Right atrium auricular region (tissue), 2 donors: ENCODE measurements around the gene POLR2M. TPM values are rescaled to one million over a fixed set of nuclear protein-coding genes. Genes with fewer than 3 reads are reported as not detected.

Source experiments
- DNase-seq: peaks from one replicate; pipeline ENCODE4 v3.0.0-alpha.2; 2019; ENCODE audit warnings: low spot score
- H3K27ac ChIP-seq, 2 donors: fragments of 200-600 bp; sonication (generic); 1 replicate in 1 of 2; 2 replicates in 1 of 2; pipeline ENCODE4 v1.5.1; 2016 to 2019
- H3K27me3 ChIP-seq, 2 donors: fragments of 200-600 bp; sonication (generic); one replicate each; pipeline versions ENCODE4 v1.5.1 to v1.6.0; 2017 to 2019
- H3K36me3 ChIP-seq: fragments of 200-600 bp; sonication (generic); one replicate; pipeline ENCODE4 v1.5.1; 2016
- H3K4me1 ChIP-seq, 2 donors: fragments of 200-600 bp; sonication (generic); one replicate each; pipeline versions ENCODE4 v1.5.1 to v1.6.0; 2017 to 2019
- H3K4me3 ChIP-seq, 2 donors: fragments of 200-600 bp; sonication (generic); 1 replicate in 1 of 2; 2 replicates in 1 of 2; pipeline ENCODE4 v1.5.1; 2017 to 2019; ENCODE audit warnings: mild to moderate bottlenecking in 1 of 2, moderate library complexity in 1 of 2
- H3K9me3 ChIP-seq, 2 donors: fragments of 200-600 bp; sonication (generic); one replicate each; pipeline ENCODE4 v1.5.1; 2019
- total RNA-seq, 2 donors: library from RNA; depleted of rRNA; stranded (reverse); fragments of >200 nt; gene quantifications; one replicate each; pipeline ENCODE4 v1.1.0, GENCODE V29; 2016
- TF ChIP-seq, protein P1 (sequence below), 2 donors: fragments of 200-600 bp; sonication (generic); IDR thresholded peaks; one replicate each; pipeline ENCODE4 v1.5.1; 2019; ENCODE audit warnings: antibody characterized with exemption in 2 of 2

Gene POLR2M
- total RNA-seq, 2 donors from 2014 or later, result 68.0 to 97.5 TPM

DNA sequence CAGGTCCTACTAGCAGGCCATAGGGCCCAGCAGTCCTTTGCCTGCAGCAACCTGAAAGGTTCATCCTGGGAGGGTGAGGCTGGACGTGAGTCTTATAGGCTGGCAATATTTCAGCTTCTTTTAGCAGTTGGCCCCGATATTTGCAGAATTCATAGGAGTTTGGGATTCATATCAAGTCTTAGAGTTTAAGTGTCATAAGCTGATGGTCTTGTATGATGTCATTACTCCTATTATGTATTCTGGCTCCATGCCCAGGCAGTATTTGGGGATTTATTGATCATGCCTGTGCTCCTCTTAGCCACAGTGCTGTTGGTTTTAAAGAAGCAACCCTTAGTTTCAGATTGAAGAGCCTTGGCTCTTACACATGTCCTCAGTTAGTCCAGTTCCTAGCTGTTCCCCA, 41.3 kb upstream of the POLR2M start:
- Histone ChIP-seq H3K9me3 (no peaks in the 10 kb centered on the region), H3K36me3 (peaks cover 56% of the 10 kb centered on the region), H3K27ac (no peak overlapping the region), H3K4me1 (peaks cover 0 to 18% of the 10 kb centered on the region in 2 donors), H3K27me3 (no peaks in the 10 kb centered on the region), H3K4me3 (no peak overlapping the region)
- TF ChIP-seq, protein P1, sequence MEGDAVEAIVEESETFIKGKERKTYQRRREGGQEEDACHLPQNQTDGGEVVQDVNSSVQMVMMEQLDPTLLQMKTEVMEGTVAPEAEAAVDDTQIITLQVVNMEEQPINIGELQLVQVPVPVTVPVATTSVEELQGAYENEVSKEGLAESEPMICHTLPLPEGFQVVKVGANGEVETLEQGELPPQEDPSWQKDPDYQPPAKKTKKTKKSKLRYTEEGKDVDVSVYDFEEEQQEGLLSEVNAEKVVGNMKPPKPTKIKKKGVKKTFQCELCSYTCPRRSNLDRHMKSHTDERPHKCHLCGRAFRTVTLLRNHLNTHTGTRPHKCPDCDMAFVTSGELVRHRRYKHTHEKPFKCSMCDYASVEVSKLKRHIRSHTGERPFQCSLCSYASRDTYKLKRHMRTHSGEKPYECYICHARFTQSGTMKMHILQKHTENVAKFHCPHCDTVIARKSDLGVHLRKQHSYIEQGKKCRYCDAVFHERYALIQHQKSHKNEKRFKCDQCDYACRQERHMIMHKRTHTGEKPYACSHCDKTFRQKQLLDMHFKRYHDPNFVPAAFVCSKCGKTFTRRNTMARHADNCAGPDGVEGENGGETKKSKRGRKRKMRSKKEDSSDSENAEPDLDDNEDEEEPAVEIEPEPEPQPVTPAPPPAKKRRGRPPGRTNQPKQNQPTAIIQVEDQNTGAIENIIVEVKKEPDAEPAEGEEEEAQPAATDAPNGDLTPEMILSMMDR (IDR thresholded peaks at IDR 0.05), result no peak
- no peak for DNase-seq

DNA sequence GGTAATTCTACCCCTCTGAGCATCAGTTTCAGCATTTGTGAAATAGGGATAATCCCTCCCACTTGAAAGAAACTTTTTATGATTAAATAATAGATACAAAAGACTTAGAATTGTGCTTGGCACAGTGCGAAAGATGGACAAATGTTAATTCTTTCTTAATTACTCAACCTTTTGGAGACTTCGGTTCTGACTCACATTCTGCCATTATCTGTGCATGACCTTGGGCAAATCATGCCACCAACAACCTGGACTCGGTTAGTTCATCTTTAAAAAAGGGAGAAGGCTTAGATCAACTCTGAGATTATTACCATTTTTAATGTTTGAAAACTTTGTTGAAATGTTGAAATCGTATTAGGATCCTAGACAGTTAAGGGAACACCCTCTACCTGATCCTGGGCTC, 40.6 kb upstream of the POLR2M start:
- H3K4me3 ChIP-seq, result no peak overlapping the region
- H3K27ac ChIP-seq, result peak overlapping the region in 1 of 2 donors; percentile 9
- H3K9me3 ChIP-seq, result no peaks in the 10 kb centered on the region
- H3K4me1 ChIP-seq, result peaks cover 0 to 18% of the 10 kb centered on the region in 2 donors
- peaks cover 48% of the 10 kb centered on the region for H3K36me3 ChIP-seq
- no peaks in the 10 kb centered on the region for H3K27me3 ChIP-seq
- DNase-seq, result no peak
- TF ChIP-seq, protein P1 (IDR thresholded peaks at IDR 0.05), result no peak

DNA sequence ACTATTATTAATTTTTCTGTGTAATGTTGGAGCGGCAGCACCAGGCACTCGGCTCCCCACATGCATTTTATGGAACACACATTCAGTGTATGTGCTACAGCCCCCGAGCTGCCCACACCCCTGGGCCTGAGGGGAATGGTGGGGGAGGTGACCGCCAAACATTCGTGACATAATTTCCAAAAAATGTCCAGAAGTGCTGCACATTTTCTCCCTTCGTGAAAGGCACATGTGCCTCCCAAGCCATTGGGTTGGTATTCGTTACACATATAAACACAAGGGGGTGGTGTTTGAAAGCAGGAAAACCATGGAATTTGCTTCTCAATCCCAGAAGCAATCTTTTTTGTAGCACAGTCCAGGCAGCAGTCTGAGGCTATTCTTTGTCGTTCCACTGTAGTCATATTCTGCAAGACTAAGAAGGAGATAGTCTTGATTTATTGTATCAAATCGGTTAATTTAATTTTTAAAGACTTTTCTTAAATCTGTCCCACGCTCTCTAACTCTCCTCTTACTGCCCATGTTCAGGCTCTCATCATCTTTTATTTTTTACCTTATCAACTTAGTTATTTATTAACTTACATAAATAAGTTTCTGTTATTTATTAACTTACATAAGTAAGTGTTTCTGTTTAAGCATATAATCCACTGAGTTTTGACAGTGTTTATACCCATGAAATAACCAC, 39.2 kb upstream of the POLR2M start:
- DNase-seq, result no peak

GRCh38 chr15:57668016-57668415, 38.5 kb upstream of the POLR2M start:
- Histone ChIP-seq H3K27me3 (no peaks in the 10 kb centered on the region), H3K36me3 (peaks cover 28% of the 10 kb centered on the region), H3K27ac (peak overlapping the region in 1 of 2 donors; percentile 30), H3K4me1 (peaks cover 0 to 10% of the 10 kb centered on the region in 2 donors), H3K9me3 (no peaks in the 10 kb centered on the region), H3K4me3 (no peak overlapping the region)
- DNase-seq, result no peak
- TF ChIP-seq, protein P1 (IDR thresholded peaks at IDR 0.05), result no peak

More for the DNA sequence above, 39.2 kb upstream of the POLR2M start:
- H3K9me3 ChIP-seq, result no peaks in the 10 kb centered on the region
- no peaks in the 10 kb centered on the region for H3K27me3 ChIP-seq
- H3K36me3 ChIP-seq, result peaks cover 35% of the 10 kb centered on the region
- peak overlapping the region; percentile 30 to 32 for H3K27ac ChIP-seq
- H3K4me1 ChIP-seq, result peaks cover 0 to 12% of the 10 kb centered on the region in 2 donors
- H3K4me3 ChIP-seq, result no peak overlapping the region
- TF ChIP-seq, protein P1 (IDR thresholded peaks at IDR 0.05), result peak; percentile 10 to 62

DNA sequence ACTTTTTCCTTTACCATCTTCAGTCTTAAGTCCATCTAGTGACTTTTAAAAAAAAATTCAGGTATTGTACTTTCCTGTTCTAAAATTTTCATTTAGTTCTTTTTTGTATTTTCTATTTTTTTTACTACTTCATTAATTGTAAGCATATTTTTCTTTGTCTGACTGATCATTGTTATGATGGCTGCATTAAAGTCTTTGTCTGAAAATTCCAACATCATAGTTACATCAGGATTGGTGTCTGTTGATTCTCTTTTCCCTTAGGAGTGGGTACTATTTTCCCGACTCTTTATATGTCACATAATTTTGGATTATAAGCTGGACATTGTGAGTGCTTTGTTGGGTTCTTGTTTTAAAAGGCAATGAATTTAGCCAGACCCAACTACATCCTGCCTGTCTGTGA, 34.9 kb upstream of the POLR2M start:
- Histone ChIP-seq H3K4me3 (no peak overlapping the region), H3K9me3 (no peaks in the 10 kb centered on the region), H3K4me1 (peaks cover 0 to 20% of the 10 kb centered on the region in 2 donors), H3K36me3 (peaks cover 25% of the 10 kb centered on the region), H3K27me3 (no peaks in the 10 kb centered on the region), H3K27ac (no peak overlapping the region)
- TF ChIP-seq, protein P1 (IDR thresholded peaks at IDR 0.05), result no peak
- no peak for DNase-seq
